Ecto neural progenitor cell (in vitro differentiated cells): ENCODE results near the gene AP3D1.
"Not testable (repeated sequence)": the region's sequence is repeated elsewhere in the genome, so short reads cannot be mapped to it uniquely, and the experiment has no call there.

Experiments used
- DNase-seq: peaks from one replicate; pipeline ENCODE4 v3.0.0-alpha.2; 2018; ENCODE audit warnings: low spot score

AP3D1 gene

GRCh38 chr19:2128252-2128651 lies 23.1 kb downstream of the AP3D1 start:
- not testable (repeated sequence) for DNase-seq

GRCh38 chr19:2127758-2128157 lies 23.6 kb downstream of the AP3D1 start:
- DNase-seq: no peak

- no peak for DNase-seq
Measured at GRCh38 chr19:2126879-2127518, 24.4 kb downstream of the AP3D1 start.

- DNase-seq: peak; percentile 68
Measured at GRCh38 chr19:2123682-2124387, 27.5 kb downstream of the AP3D1 start.

- DNase-seq: no peak
Measured at GRCh38 chr19:2122982-2123381, 28.4 kb downstream of the AP3D1 start.

- DNase-seq: no peak
Measured at GRCh38 chr19:2122251-2122650, 29.1 kb downstream of the AP3D1 start.

- DNase-seq: no peak
Measured at GRCh38 chr19:2121416-2122051, 29.8 kb downstream of the AP3D1 start.

GRCh38 chr19:2120821-2121220 lies 30.5 kb downstream of the AP3D1 start:
- DNase-seq: no peak

- DNase-seq: no peak
Measured at GRCh38 chr19:2119921-2120785, 31.2 kb downstream of the AP3D1 start.

- DNase-seq: no peak
Measured at GRCh38 chr19:2118438-2118837, 32.9 kb downstream of the AP3D1 start.

GRCh38 chr19:2117215-2117960 lies 34.0 kb downstream of the AP3D1 start:
- no peak for DNase-seq

GRCh38 chr19:2116507-2116906 lies 34.9 kb downstream of the AP3D1 start:
- no peak for DNase-seq

- DNase-seq: no peak
Measured at GRCh38 chr19:2115911-2116426, 35.4 kb downstream of the AP3D1 start.

- no peak for DNase-seq
Measured at GRCh38 chr19:2115324-2115723, 36.0 kb downstream of the AP3D1 start.

- no peak for DNase-seq
Measured at GRCh38 chr19:2114821-2115220, 36.5 kb downstream of the AP3D1 start.

GRCh38 chr19:2114218-2114617 lies 37.1 kb downstream of the AP3D1 start:
- DNase-seq: no peak

GRCh38 chr19:2113439-2114211 lies 37.7 kb downstream of the AP3D1 start:
- no peak for DNase-seq

GRCh38 chr19:2112516-2113320 lies 38.6 kb downstream of the AP3D1 start:
- DNase-seq: no peak

GRCh38 chr19:2111886-2112285 lies 39.5 kb downstream of the AP3D1 start:
- DNase-seq: no peak

- DNase-seq: no peak
Measured at GRCh38 chr19:2111425-2111824, 39.9 kb downstream of the AP3D1 start.
